Measurements from ENCODE around the gene RASGEF1B. TPM values are rescaled to one million over a fixed set of nuclear protein-coding genes. Genes with fewer than 3 reads are reported as not detected.
A peak's percentile ranks its signal among the peaks of the same experiment; 100 is the strongest.

Gene RASGEF1B
- total and polyA plus RNA-seq, 2 of the 13 experiments (the other 11 are each of a cell fraction or from before 2014, with no cell fraction given), result 0.04 TPM

DNA sequence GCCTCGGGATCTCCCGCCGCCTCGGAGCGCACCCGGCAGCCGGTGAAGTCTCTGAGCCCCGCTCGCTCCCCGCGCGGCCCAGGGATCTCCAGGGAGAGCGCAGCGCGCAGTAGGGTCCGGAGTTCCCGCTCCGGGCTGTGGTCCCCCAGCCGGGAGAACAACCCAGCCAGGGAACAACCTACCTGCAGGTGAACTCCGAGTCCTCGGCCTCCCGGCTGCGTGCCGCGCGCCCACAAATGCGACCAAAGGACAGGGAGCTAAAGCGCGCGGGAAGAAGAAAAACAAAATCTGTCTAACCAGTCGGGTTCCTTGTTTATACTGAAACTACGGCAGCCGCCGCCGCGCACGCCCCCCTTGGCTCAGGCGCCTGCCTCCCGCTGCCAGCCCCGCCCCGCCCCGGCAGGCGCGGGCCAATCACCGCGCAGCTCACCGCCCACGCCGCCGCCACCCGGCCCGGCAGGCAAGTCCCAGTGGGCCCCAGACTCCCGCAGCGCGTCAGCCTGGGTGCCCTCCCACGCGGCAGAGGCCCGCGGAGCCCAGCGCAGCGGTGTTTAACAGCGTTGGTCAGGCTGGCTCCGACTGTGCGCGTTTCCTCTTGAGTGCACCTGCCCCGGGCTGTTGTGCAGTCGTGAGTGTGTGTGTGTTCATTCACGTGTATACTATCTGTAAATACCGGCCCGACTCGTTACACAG, at the start of gene RASGEF1B (continued):
- TF ChIP-seq, protein P1, sequence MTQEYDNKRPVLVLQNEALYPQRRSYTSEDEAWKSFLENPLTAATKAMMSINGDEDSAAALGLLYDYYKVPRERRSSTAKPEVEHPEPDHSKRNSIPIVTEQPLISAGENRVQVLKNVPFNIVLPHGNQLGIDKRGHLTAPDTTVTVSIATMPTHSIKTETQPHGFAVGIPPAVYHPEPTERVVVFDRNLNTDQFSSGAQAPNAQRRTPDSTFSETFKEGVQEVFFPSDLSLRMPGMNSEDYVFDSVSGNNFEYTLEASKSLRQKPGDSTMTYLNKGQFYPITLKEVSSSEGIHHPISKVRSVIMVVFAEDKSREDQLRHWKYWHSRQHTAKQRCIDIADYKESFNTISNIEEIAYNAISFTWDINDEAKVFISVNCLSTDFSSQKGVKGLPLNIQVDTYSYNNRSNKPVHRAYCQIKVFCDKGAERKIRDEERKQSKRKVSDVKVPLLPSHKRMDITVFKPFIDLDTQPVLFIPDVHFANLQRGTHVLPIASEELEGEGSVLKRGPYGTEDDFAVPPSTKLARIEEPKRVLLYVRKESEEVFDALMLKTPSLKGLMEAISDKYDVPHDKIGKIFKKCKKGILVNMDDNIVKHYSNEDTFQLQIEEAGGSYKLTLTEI (CRISPR knock-in tag; conservative IDR thresholded peaks at IDR 0.05), result no peak
- no peak for TF ChIP-seq ZSCAN25 (CRISPR knock-in tag; IDR thresholded peaks at IDR 0.05)
- TF ChIP-seq ZNF607 (CRISPR knock-in tag; IDR thresholded peaks at IDR 0.05; ENCODE audit: borderline replicate concordance), result no peak
- 0 out of 2 replicates have a peak, but pooled peaks have one; percentile 14 for TF ChIP-seq SALL1 (CRISPR knock-in tag; IDR thresholded peaks at IDR 0.05)
- no peak for TF ChIP-seq MLLT10 (CRISPR knock-in tag; IDR thresholded peaks at IDR 0.05)
- no peak for TF ChIP-seq ZNF234 (CRISPR knock-in tag; conservative IDR thresholded peaks at IDR 0.05)
- TF ChIP-seq, protein P2, sequence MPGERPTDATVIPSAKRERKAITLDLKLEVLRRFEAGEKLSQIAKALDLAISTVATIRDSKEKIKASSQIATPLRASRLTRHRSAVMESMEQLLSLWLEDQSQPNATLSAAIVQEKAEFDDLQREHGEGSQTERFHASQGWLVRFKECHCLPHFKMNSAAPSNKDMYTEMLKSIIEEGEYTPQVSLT (CRISPR knock-in tag; IDR thresholded peaks at IDR 0.05; ENCODE audit: borderline replicate concordance, low read depth), result no peak
- TF ChIP-seq ZNF205 (CRISPR knock-in tag; IDR thresholded peaks at IDR 0.05), result no peak
- TF ChIP-seq, protein P3, sequence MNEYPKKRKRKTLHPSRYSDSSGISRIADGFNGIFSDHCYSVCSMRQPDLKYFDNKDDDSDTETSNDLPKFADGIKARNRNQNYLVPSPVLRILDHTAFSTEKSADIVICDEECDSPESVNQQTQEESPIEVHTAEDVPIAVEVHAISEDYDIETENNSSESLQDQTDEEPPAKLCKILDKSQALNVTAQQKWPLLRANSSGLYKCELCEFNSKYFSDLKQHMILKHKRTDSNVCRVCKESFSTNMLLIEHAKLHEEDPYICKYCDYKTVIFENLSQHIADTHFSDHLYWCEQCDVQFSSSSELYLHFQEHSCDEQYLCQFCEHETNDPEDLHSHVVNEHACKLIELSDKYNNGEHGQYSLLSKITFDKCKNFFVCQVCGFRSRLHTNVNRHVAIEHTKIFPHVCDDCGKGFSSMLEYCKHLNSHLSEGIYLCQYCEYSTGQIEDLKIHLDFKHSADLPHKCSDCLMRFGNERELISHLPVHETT (CRISPR knock-in tag; conservative IDR thresholded peaks at IDR 0.05), result no peak
- 0 out of 2 replicates have a peak, but pooled peaks have one; percentile 25 for TF ChIP-seq POGZ (CRISPR knock-in tag; IDR thresholded peaks at IDR 0.05)
- no peak for TF ChIP-seq NFIB (CRISPR knock-in tag; IDR thresholded peaks at IDR 0.05; ENCODE audit: borderline replicate concordance)
- TF ChIP-seq AGO2 (optimal IDR thresholded peaks at IDR 0.05; ENCODE audit: low read depth, low read length), result no peak
- TF ChIP-seq JARID2 (CRISPR knock-in tag; IDR thresholded peaks at IDR 0.05; ENCODE audit: insufficient replicate concordance), result no peak
- no peak for TF ChIP-seq HHEX (CRISPR knock-in tag; IDR thresholded peaks at IDR 0.05)
- TF ChIP-seq ZNF33A (CRISPR knock-in tag; IDR thresholded peaks at IDR 0.05; ENCODE audit: borderline replicate concordance), result no peak
- 0 out of 2 replicates have a peak, but pooled peaks have one; percentile 25 for TF ChIP-seq ZNF292 (CRISPR knock-in tag; IDR thresholded peaks at IDR 0.05; ENCODE audit: borderline replicate concordance, low read depth)
- TF ChIP-seq TAF15 (IDR thresholded peaks at IDR 0.05; ENCODE audit: low read depth, low read length, poor library complexity, severe bottlenecking), result no peak
- no peak for TF ChIP-seq ZNF737 (CRISPR knock-in tag; IDR thresholded peaks at IDR 0.05; ENCODE audit: borderline replicate concordance)
- no peak for TF ChIP-seq ZNF569 (CRISPR knock-in tag; IDR thresholded peaks at IDR 0.05; ENCODE audit: borderline replicate concordance)
- TF ChIP-seq, protein P4, sequence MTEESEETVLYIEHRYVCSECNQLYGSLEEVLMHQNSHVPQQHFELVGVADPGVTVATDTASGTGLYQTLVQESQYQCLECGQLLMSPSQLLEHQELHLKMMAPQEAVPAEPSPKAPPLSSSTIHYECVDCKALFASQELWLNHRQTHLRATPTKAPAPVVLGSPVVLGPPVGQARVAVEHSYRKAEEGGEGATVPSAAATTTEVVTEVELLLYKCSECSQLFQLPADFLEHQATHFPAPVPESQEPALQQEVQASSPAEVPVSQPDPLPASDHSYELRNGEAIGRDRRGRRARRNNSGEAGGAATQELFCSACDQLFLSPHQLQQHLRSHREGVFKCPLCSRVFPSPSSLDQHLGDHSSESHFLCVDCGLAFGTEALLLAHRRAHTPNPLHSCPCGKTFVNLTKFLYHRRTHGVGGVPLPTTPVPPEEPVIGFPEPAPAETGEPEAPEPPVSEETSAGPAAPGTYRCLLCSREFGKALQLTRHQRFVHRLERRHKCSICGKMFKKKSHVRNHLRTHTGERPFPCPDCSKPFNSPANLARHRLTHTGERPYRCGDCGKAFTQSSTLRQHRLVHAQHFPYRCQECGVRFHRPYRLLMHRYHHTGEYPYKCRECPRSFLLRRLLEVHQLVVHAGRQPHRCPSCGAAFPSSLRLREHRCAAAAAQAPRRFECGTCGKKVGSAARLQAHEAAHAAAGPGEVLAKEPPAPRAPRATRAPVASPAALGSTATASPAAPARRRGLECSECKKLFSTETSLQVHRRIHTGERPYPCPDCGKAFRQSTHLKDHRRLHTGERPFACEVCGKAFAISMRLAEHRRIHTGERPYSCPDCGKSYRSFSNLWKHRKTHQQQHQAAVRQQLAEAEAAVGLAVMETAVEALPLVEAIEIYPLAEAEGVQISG (CRISPR knock-in tag; IDR thresholded peaks at IDR 0.05), result peak; percentile 53
- no peak for TF ChIP-seq IRF2 (CRISPR knock-in tag; IDR thresholded peaks at IDR 0.05)
- no peak for TF ChIP-seq ZSCAN29 (CRISPR knock-in tag; conservative IDR thresholded peaks at IDR 0.05)
- no peak for TF ChIP-seq REL (CRISPR knock-in tag; conservative IDR thresholded peaks at IDR 0.05)
- TF ChIP-seq TCF7L2 (IDR thresholded peaks at IDR 0.05; ENCODE audit: low read depth, low read length), result no peak
- no peak for TF ChIP-seq HOXA3 (CRISPR knock-in tag; IDR thresholded peaks at IDR 0.05)

All from HepG2 (cell line).